ENCODE data around the gene ACTL8.

DNA sequence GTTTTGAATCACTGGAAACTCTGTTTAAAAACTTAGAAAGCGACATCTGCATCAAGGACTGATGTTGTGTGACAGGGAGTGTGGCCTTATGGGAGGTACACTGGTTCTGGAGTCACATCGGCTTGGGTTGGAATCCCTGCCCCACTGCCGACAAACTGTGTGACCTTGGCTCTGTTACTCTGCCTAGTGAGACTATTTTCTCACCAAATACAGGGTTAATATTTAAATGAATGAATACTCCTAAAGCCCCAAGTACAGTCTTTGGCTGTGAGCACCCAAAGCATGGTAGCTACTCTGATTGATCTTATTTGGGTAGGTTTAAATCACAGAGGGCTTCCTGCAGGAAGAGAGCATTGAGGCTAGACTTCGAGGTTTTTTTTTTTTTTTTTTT lies 102.0 kb downstream of the ACTL8 start:
- TF ChIP-seq ZNF274 (IDR thresholded peaks at IDR 0.05; ENCODE audit: low read depth, low read length) (no peak), YY1 (IDR thresholded peaks at IDR 0.05; ENCODE audit: insufficient read depth, insufficient read length) (no peak), SUZ12 (IDR thresholded peaks at IDR 0.05; ENCODE audit: extremely low read depth, insufficient read depth, insufficient read length) (no peak)

All from NT2/D1 (cell line).